Thoracic aorta (tissue), 2 donors: ENCODE data around the gene HOXB13. TPM values are rescaled to one million over a fixed set of nuclear protein-coding genes. Genes with fewer than 3 reads are reported as not detected.

Experiments used
- ATAC-seq: fragments of 150-250 bp; one replicate; pipeline ENCODE4 v1.8.0; 2017; ENCODE audit warnings: low read depth; ENCODE audit not compliant: insufficient number of reproducible peaks, low FRiP score
- DNase-seq: peaks from one replicate; pipeline ENCODE4 v3.0.0-alpha.2; 2020; ENCODE audit warnings: low spot score
- H3K27ac ChIP-seq, 2 donors: fragments of 200-600 bp; sonication (generic); 1 replicate in 1 of 2; 2 replicates in 1 of 2; pipeline ENCODE4 v1.5.1; 2016; ENCODE audit warnings: mild to moderate bottlenecking in 2 of 2, moderate library complexity in 2 of 2
- H3K27me3 ChIP-seq: fragments of 200-600 bp; sonication (generic); replicated peaks from 2 replicates; pipeline ENCODE4 v1.6.0; 2016; ENCODE audit warnings: mild to moderate bottlenecking; ENCODE audit not compliant: insufficient read depth
- H3K36me3 ChIP-seq: fragments of 200-600 bp; sonication (generic); one replicate; pipeline ENCODE4 v1.5.1; 2016
- H3K4me1 ChIP-seq, 2 donors: fragments of 200-600 bp; sonication (generic); 1 replicate in 1 of 2; 2 replicates in 1 of 2; pipeline versions ENCODE4 v1.5.1 to v1.6.0; 2016; ENCODE audit warnings: low read depth in 2 of 2, mild to moderate bottlenecking in 1 of 2; ENCODE audit not compliant: control insufficient read depth in 1 of 2
- H3K4me3 ChIP-seq: fragments of 200-600 bp; sonication (generic); 2 replicates; pipeline ENCODE4 v1.5.1; 2016; ENCODE audit warnings: mild to moderate bottlenecking
- H3K9me3 ChIP-seq: fragments of 200-600 bp; sonication (generic); 2 replicates; pipeline ENCODE4 v1.5.1; 2016
- total RNA-seq, 2 donors: library from RNA; depleted of rRNA; stranded (reverse); fragments of >200 nt; gene quantifications; one replicate each; pipeline versions ENCODE4 v1.1.0 to v1.2.3, GENCODE V29; 2016
- TF ChIP-seq, protein P1 (sequence below): fragments of 200-600 bp; sonication (generic); IDR thresholded peaks from one replicate; pipeline ENCODE4 v1.5.1; 2019; ENCODE audit warnings: antibody characterized with exemption

HOXB13 gene
- total RNA-seq: not detected

DNA sequence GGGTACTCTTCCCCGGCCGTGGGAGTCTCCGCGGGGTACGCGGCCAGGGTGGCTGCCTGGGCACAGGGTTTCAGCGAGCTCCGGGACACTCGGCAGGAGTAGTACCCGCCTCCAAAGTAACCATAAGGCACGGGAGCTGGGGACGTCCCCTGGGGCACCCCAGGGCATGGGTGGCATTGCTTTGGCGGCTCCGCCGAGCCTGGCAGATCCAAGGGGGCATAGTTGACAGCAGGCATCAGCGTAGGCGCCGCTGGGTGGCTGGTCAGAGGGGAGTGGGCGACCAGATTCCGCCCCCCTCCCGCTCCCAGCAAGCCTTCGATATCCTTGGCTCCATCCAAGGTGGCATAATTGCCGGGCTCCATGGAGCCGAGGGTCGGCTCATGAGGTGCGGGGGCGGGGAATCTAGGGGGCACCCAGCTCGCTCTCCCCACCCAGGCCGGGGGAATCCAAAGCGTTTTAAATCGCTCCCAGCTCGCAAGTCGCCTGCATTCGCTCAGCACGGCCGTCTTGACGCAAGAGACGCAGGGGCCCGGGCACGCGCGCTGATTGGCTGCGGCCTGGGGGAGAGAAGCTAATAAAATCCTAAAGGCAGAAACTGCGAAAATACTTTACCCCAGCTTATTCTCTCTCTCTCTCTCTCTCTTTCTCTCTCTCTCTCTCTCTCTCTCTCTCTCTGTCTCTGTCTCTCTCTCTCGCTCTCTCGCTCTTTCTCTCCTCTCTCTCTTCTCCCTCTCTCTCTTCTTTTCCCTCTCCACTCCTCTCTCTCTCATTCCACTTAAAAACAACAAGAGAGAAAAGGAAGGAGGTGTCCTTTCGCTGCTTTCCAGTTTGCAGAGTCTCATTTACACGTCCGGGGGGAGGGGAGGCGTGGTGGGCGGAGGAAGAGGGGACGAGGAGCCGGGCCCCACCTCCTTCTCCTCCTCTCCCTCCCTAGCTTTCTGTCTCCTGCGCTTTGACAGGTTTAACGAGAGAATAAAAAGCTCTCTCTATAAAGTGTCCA lies at the start of gene HOXB13:
Gene HOXB13, minus strand, starts transcription at position 519 of the 1,000 bp plus-strand sequence. Its CDS starts 157 bp downstream, at position 362.
- Histone ChIP-seq H3K36me3 (no peaks in the 10 kb centered on the region), H3K4me3 (peak within 1 kb of the TSS; percentile 46), H3K27me3 (peaks cover 43% of the 10 kb centered on the region), H3K9me3 (no peaks in the 10 kb centered on the region), H3K27ac (no peak within 1 kb of the TSS), H3K4me1 (peaks cover 6 to 30% of the 10 kb centered on the region in 2 donors)
- ATAC-seq (no peak), DNase-seq (no peak)
- TF ChIP-seq, protein P1, sequence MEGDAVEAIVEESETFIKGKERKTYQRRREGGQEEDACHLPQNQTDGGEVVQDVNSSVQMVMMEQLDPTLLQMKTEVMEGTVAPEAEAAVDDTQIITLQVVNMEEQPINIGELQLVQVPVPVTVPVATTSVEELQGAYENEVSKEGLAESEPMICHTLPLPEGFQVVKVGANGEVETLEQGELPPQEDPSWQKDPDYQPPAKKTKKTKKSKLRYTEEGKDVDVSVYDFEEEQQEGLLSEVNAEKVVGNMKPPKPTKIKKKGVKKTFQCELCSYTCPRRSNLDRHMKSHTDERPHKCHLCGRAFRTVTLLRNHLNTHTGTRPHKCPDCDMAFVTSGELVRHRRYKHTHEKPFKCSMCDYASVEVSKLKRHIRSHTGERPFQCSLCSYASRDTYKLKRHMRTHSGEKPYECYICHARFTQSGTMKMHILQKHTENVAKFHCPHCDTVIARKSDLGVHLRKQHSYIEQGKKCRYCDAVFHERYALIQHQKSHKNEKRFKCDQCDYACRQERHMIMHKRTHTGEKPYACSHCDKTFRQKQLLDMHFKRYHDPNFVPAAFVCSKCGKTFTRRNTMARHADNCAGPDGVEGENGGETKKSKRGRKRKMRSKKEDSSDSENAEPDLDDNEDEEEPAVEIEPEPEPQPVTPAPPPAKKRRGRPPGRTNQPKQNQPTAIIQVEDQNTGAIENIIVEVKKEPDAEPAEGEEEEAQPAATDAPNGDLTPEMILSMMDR: no peak

DNA sequence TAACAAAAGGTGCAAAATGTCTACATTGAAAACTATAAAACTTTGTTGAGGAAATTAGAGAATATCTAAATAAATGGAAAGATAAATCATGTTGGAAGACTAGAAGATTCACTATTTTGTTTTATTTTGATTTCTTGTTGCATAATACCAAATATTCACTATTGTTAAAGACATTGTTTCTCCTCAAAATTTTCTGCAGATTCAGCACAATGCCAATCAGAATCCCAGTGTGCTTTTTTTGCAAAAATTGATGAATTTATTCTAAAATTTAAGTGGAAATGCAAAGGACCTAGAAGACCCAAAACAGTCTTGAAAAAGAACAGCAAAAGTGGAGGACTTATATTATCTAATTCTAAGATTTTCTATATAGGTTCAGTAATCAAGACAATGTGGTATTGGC lies 48.1 kb upstream of the HOXB13 start:
- no peak for DNase-seq
- TF ChIP-seq, protein P1: no peak
- Histone ChIP-seq H3K9me3 (no peaks in the 10 kb centered on the region), H3K36me3 (no peaks in the 10 kb centered on the region), H3K4me1 (no peaks in the 10 kb centered on the region), H3K27me3 (no peaks in the 10 kb centered on the region), H3K4me3 (no peak overlapping the region), H3K27ac (no peak overlapping the region)
- ATAC-seq: no peak

DNA sequence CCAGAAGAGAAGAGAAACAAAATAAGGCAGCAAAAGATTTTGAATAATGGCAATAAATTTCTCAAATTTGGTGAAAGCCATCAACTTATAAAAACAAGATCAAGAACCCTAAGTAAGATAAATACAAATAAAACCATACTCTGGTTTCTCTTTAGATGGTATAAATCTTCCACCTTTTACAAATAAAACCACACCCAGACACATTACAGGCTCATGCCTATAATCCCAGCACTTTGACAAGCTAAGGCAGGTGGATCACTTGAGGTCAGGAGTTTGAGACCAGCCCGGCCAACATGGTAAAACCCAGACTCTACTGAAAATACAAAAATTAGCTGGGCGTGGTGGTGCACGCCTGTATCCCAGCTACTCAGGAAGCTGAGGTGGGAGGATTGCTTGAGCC lies 44.7 kb upstream of the HOXB13 start:
- no peak for DNase-seq
- no peaks in the 10 kb centered on the region for H3K4me1 ChIP-seq
- TF ChIP-seq, protein P1: no peak

DNA sequence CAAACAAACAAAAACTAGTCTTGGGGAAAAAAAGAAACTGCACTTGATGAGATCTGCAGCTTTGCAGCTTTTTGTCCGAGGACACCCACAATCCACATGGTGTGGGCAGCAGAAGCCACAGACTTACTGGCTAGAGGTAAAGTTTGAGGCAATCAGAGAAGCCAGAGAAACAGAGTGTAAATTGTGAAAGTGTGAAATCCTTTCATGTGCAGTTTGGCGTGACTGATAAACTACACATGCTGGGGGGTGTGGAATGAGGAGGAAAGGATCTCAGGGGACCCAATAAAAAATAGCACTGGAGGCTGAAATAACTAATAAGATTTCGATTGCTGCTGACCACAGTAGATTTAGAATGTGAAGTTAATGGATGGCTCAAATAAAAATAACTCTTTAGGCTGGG lies 42.4 kb upstream of the HOXB13 start:
- Histone ChIP-seq H3K27ac (no peak overlapping the region), H3K27me3 (no peaks in the 10 kb centered on the region), H3K4me1 (no peaks in the 10 kb centered on the region), H3K36me3 (no peaks in the 10 kb centered on the region), H3K9me3 (no peaks in the 10 kb centered on the region), H3K4me3 (no peak overlapping the region)
- ATAC-seq (no peak), DNase-seq (no peak)
- TF ChIP-seq, protein P1: no peak

More for the DNA sequence above, 44.7 kb upstream of the HOXB13 start:
- Histone ChIP-seq H3K27me3 (no peaks in the 10 kb centered on the region), H3K27ac (no peak overlapping the region), H3K36me3 (no peaks in the 10 kb centered on the region), H3K9me3 (no peaks in the 10 kb centered on the region), H3K4me3 (no peak overlapping the region)
- ATAC-seq: no peak

DNA sequence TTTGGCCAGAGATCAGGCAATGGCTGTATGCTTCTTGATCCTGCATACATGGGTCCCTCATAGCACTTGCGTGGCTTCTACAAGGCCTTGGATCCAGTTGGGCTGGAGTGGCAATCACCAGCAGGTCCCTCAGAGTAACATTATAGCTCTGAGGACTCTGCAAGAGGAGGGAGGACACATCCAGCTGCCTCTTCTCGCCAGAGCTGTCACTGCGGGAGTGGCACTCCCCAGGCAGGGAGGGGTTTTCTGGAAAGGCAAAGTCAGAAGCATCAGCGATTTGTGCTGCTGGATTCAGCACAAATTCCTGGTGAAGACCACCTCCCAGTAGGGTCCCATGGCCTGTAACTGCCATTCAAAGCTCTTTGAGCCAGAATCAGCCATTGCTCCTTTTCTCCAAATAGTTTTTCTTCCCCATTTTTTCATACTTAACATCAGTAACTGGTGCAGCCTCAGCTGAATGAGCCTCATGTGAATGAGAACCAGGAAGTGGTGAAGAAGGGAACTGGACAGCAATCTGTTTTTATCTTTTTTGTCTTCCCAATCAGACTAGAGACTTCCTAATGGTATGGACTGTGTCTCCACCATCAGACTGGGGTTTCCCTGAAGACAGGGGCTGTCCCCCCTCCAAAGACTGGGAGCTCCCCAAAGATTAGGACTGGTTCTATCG lies 40.6 kb upstream of the HOXB13 start:
- Histone ChIP-seq H3K27me3 (no peaks in the 10 kb centered on the region), H3K9me3 (no peaks in the 10 kb centered on the region), H3K36me3 (no peaks in the 10 kb centered on the region), H3K27ac (no peak overlapping the region), H3K4me3 (no peak overlapping the region), H3K4me1 (no peaks in the 10 kb centered on the region)
- no peak for ATAC-seq
- TF ChIP-seq, protein P1: no peak
- DNase-seq: no peak
